Measurements from ENCODE around the gene RIPK4. TPM values are rescaled to one million over a fixed set of nuclear protein-coding genes. Genes with fewer than 3 reads are reported as not detected.
"Not testable (repeated sequence)": the region's sequence is repeated elsewhere in the genome, so short reads cannot be mapped to it uniquely, and the experiment has no call there.

RIPK4 gene
- total and polyA plus RNA-seq, 8 donors = 8.7 to 37.6 (median 21.2) TPM

DNA sequence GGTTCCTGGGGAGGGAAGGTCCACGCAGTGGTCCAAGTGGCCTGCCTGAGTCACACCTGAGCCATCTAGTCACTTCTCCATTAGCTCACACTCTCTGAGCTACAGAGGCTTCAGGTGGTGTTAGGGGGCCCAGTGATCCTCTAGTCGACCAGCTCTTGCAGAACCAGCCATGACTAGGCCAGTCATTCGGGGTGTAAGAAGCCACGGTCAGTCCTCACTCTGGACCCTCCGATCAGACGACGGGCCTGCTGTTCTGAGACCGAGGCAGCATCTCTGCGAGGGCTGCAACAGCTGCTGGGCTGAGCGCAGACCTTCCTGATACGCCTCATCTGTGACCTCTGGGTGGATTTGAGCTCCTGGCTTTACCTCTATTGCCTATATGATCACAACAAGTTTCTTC, 68.8 kb downstream of the RIPK4 start:
- H3K27me3 ChIP-seq = no peaks in the 10 kb centered on the region
- 90 to 95% (median 94%) methylated on average over 10 to 11 of the region's 11 CpGs for WGBS, 5 donors
- no peak for TF ChIP-seq POLR2A (IDR thresholded peaks at IDR 0.05)
- no peak for TF ChIP-seq POLR2AphosphoS5 (IDR thresholded peaks at IDR 0.05)
- TF ChIP-seq, protein P1, sequence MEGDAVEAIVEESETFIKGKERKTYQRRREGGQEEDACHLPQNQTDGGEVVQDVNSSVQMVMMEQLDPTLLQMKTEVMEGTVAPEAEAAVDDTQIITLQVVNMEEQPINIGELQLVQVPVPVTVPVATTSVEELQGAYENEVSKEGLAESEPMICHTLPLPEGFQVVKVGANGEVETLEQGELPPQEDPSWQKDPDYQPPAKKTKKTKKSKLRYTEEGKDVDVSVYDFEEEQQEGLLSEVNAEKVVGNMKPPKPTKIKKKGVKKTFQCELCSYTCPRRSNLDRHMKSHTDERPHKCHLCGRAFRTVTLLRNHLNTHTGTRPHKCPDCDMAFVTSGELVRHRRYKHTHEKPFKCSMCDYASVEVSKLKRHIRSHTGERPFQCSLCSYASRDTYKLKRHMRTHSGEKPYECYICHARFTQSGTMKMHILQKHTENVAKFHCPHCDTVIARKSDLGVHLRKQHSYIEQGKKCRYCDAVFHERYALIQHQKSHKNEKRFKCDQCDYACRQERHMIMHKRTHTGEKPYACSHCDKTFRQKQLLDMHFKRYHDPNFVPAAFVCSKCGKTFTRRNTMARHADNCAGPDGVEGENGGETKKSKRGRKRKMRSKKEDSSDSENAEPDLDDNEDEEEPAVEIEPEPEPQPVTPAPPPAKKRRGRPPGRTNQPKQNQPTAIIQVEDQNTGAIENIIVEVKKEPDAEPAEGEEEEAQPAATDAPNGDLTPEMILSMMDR (IDR thresholded peaks at IDR 0.05) = no peak
- no peak for TF ChIP-seq EP300 (IDR thresholded peaks at IDR 0.05)
- H3K4me1 ChIP-seq = no peaks in the 10 kb centered on the region
- intact Hi-C loops (cut with DNase I; ENCODE audit: low total_unique reads) = no loop called here
- H3K9me3 ChIP-seq = no peaks in the 10 kb centered on the region
- no peaks in the 10 kb centered on the region for H3K36me3 ChIP-seq
- H3K4me3 ChIP-seq = no peak overlapping the region
- no peak for DNase-seq
- H3K27ac ChIP-seq = no peak overlapping the region

GRCh38 chr21:41695513-41695912, 71.3 kb downstream of the RIPK4 start:
- peaks cover 0 to 21% (median 0%) of the 10 kb centered on the region in 3 donors for H3K27me3 ChIP-seq
- H3K36me3 ChIP-seq = no peaks in the 10 kb centered on the region
- peaks cover 0 to 2% (median 0%) of the 10 kb centered on the region in 4 donors for H3K4me1 ChIP-seq
- H3K9me3 ChIP-seq = no peaks in the 10 kb centered on the region
- no peak for DNase-seq
- no peak overlapping the region for H3K27ac ChIP-seq
- intact Hi-C loops (cut with DNase I; ENCODE audit: low total_unique reads) = no loop called here
- H3K4me3 ChIP-seq = no peak overlapping the region
- TF ChIP-seq, protein P1 (IDR thresholded peaks at IDR 0.05) = no peak
- no peak for TF ChIP-seq POLR2AphosphoS5 (IDR thresholded peaks at IDR 0.05)
- WGBS, 5 donors = 65 to 74% (median 68%) methylated on average over 2 of the region's 2 CpGs

- intact Hi-C loops (cut with DNase I; ENCODE audit: low total_unique reads); DNase-seq; H3K4me1 ChIP-seq; H3K4me3 ChIP-seq; H3K36me3 ChIP-seq; H3K9me3 ChIP-seq; H3K27ac ChIP-seq: not testable (repeated sequence)
- WGBS, 5 donors = 84 to 94% (median 90%) methylated on average over 4 of the region's 4 CpGs
- H3K27me3 ChIP-seq = peaks cover 0 to 21% (median 0%) of the 10 kb centered on the region in 3 donors
Measured at GRCh38 chr21:41694042-41694441, 72.8 kb downstream of the RIPK4 start.

DNA sequence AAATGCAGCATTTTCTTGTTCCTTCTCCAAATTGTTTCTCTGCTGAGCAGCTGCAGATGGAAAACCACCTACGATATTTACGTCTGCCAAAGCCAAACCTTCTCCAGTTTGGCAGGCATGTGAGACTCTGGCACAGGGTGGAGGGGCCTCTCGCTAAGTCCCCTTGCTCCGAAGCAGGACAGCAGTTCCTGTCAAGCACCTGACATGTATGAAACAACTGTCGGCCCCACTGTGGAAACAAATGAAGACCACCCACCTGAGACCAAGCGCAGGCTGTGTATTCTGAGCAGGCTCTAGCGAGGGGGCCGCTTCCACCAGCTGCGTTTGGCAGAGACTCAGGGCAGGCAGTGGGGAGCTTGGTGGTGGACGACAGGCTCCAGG, 74.7 kb downstream of the RIPK4 start:
- no peak for TF ChIP-seq POLR2A (IDR thresholded peaks at IDR 0.05)
- TF ChIP-seq, protein P1 (IDR thresholded peaks at IDR 0.05) = no peak
- TF ChIP-seq EP300 (IDR thresholded peaks at IDR 0.05) = no peak
- TF ChIP-seq POLR2AphosphoS5 (IDR thresholded peaks at IDR 0.05) = no peak
- 65 to 80% (median 74%) methylated on average over 10 of the region's 10 CpGs for WGBS, 5 donors
- Histone ChIP-seq H3K4me1 (peaks cover 0 to 2% (median 0%) of the 10 kb centered on the region in 4 donors), H3K36me3 (no peaks in the 10 kb centered on the region), H3K4me3 (no peak overlapping the region), H3K9me3 (no peaks in the 10 kb centered on the region), H3K27ac (no peak overlapping the region), H3K27me3 (peaks cover 0 to 21% (median 0%) of the 10 kb centered on the region in 3 donors)
- intact Hi-C loops (cut with DNase I; ENCODE audit: low total_unique reads) = no loop called here
- DNase-seq = no peak

DNA sequence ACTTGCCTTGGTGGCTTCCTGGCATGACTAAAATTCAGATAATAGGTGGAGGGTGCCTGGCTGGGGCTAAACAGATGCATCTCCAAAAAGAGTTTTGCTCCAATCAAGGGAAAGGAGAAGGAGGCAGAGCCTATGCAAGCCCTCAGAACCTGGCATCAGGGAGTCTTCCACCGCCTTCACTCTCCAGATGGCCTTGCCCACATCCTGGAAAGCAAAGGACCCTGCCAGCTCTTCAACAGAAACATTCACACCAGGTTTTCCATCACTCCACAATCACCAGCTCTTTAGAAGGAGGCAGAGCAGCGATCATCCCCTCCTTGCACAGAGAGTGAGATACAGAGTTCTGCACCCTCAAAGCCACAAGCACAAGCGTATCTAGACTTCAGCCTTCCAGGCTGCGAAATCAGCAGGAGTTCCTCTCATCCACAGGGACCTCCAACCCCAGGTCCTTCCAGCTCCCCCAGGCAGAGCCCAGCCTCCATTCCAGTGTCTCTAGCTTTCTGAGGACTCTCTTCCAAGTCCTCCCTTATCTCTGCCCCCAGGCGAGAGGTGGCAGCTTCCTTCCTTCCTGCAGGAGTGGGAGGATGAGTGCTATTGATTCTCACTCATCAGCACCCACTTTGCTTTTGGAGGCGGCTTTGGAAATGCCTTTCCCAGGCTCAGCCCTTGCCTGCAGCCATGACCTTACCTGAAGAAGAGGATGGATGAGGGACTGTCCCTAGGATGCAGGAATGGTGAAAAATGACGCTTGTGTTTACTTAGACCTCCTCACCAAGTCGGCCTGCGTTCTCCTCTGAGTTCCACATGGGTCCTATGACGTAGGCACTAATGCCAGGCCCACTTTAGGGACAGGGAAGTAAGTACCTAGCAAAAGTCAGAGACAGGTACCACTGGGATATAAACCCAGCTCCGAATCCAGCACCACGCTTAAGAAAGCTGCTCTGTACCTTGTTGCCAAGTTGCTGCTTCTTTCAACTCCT, 75.4 kb downstream of the RIPK4 start:
- WGBS, 5 donors = 66 to 77% (median 72%) methylated on average over 12 of the region's 12 CpGs

More for the DNA sequence above, 75.4 kb downstream of the RIPK4 start:
- H3K9me3 ChIP-seq = no peaks in the 10 kb centered on the region
- peaks cover 0 to 2% (median 0%) of the 10 kb centered on the region in 4 donors for H3K4me1 ChIP-seq
- H3K4me3 ChIP-seq = no peak overlapping the region
- H3K27me3 ChIP-seq = peaks cover 0 to 21% (median 0%) of the 10 kb centered on the region in 3 donors
- H3K36me3 ChIP-seq = no peaks in the 10 kb centered on the region
- no peak overlapping the region for H3K27ac ChIP-seq
- intact Hi-C loops (cut with DNase I; ENCODE audit: low total_unique reads) = no loop called here
- DNase-seq = no peak
- TF ChIP-seq POLR2A (IDR thresholded peaks at IDR 0.05) = no peak
- TF ChIP-seq, protein P1 (IDR thresholded peaks at IDR 0.05) = no peak
